Stimulated activated CD4-positive, alpha-beta T cell treated with anti-CD3 and anti-CD28 coated beads, Interleukin-15, amount 100 ng/mL, for 1 hour (primary cell): ENCODE results near the gene PHLDA1.
"Not testable (repeated sequence)": the region's sequence is repeated elsewhere in the genome, so short reads cannot be mapped to it uniquely, and the experiment has no call there.

Experiments
- DNase-seq, 2 donors: peaks; one replicate each; pipeline ENCODE4 v3.0.0-alpha.2; 2020; ENCODE audit warnings: low read depth in 1 of 2, low spot score in 1 of 2

The PHLDA1 gene

DNA sequence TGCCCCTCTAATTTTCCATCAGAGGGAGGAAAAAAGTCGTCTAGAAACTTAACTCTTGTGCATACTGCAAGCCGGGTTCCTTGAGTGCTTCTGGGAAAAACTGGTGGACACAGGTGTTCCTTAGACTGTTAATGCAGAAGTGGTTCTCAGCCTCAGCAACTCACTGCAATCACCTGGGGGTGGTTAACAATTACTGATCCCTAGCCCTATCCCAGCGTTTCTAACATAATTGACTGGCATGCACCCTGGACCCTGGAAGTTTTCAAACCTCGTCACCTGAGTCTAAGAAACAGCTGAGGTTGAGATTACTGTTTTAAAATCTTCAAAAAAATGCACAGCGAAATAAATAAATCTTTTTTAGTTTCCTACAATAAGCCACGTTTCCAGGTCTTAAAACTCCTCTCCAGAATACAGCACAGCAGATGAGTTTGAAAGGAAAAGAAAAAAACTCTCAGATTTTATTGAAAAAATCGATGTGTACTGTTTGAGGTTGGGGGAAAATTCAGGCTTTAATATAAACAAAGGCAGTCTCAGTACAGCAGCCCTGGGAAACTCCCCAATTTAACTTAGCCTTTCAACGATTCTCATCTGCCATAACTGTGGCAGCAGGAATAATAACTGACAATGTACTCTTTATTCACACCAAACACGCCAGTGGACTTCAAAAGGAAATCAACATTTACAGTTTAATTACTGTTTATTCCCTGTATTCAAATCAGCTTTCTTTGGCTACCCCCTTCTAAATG, 45.4 kb downstream of the PHLDA1 start:
- DNase-seq = no peak

DNA sequence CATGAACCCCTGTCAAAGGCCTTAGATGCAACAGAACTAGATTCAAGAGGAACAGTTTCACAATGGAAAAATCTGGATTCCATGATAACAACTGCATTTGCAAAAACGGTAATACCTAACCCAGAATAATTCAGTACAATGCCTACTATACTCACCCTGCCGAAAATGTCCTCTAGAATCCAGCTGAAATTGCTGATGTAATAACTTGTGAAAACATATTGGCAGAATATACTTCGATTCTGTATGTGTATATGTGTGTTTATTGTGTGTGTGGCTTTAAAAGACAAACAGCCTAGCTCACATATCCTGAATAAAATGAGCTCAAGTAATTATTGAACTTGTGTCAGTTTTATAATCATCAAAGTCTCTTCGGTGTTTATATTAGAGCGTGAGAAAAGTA, 46.0 kb downstream of the PHLDA1 start:
- no peak for DNase-seq

DNA sequence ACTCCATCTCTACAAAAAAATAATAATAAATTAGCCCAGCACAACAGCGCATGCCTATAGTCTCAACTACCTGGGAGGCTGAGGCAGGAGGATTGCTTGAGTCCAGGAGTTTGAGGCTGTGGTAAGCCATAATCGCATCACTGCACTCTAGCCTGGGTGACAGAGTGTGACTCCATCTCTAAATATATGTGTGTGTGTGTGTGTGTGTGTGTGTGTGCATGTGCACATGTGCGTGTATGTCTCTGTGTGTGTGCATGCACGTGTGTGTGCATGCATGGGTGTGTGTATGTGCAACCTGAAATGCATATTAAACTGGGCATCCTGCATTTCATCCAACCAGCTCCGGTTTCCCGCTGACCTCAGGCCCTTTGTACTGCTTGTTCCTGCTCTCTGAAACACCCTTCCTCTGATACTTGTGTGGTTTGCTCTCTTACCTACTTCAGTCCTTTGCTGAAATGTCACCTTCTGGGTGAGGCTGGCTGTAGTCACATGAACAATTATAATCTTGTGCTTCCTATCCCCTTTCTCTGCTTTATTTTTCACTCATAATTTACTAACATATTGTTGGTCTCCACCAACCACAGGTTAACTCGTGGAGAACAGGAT, 46.9 kb downstream of the PHLDA1 start:
- no peak for DNase-seq

DNA sequence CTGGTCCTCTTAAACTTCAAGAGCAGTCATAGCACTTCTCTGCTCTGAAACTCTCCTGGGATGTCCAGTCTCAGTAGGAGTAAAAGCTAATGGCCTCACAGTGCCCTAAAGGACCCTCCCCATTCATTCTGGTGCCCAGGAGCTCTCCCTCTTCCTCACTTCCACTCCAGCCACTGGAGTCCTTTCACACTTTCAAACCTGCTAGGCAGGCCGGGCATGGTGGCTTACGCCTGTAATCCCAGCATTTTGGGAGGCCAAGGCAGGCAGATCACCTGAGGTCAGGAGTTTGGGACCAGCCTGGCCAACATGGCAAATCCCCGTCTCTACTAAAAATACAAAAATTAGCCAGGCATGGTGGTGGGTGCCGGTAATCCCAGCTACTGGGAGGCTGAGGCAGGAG, 47.7 kb downstream of the PHLDA1 start:
- not testable (repeated sequence) for DNase-seq

GRCh38 chr12:75982979-75983660, 48.5 kb downstream of the PHLDA1 start:
- no peak for DNase-seq

GRCh38 chr12:75982169-75982564, 49.4 kb downstream of the PHLDA1 start:
- no peak for DNase-seq

- DNase-seq = no peak
Measured at GRCh38 chr12:75981247-75982168, 50.1 kb downstream of the PHLDA1 start.

GRCh38 chr12:75979181-75979580, 52.4 kb downstream of the PHLDA1 start:
- DNase-seq = no peak

- DNase-seq = no peak
Measured at GRCh38 chr12:75978677-75979076, 52.9 kb downstream of the PHLDA1 start.

DNA sequence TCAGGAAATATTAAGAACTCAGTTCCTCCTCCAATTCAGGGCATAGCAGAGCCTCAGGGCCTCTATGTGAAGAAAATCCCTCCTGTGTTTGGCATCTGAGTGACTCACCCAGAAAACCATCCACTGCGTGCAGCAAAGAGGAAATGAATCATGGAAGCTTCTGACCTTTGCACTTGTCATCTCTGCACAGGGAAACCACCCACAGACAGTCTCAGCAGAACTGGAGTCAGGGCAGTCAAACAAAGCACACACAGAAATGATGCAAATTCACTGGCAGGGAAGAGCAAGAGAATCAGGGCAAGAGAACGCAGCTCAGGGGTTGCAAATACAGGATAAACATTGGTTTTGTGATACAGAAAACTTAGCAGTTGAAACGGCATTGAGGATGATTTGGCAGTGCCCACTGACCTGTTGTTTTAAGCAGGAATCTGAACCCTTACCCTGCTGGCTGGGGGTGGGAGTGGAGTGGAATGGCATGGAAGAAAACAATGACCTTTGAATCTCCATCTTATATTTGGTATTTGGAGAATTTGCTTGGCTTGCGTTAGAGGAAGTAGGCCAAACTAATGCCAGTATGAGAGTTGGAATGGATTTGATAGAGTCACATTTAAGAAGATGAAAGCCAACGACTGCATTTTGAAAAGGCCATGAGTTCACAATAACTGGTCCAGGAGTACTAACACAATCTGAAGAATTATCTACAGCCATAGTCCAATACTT, 53.5 kb downstream of the PHLDA1 start:
- peak; percentile 17 to 55 for DNase-seq

- no peak for DNase-seq
Measured at GRCh38 chr12:75977590-75977951, 54.0 kb downstream of the PHLDA1 start.

- DNase-seq = no peak
Measured at GRCh38 chr12:75976913-75977312, 54.7 kb downstream of the PHLDA1 start.

- no peak for DNase-seq
Measured at GRCh38 chr12:75976113-75976512, 55.5 kb downstream of the PHLDA1 start.

- no peak for DNase-seq
Measured at GRCh38 chr12:75975702-75976101, 55.9 kb downstream of the PHLDA1 start.
